CD4-positive, alpha-beta T cell (primary cell): ENCODE measurements around the gene SMAD6. TPM values are rescaled to one million over a fixed set of nuclear protein-coding genes. Genes with fewer than 3 reads are reported as not detected.

Source experiments
- ATAC-seq: fragments of 200-7000 bp; cut with Tn5 transposase; one replicate; pipeline ENCODE4 v1.10.0; 2022; ENCODE audit warnings: mild to moderate bottlenecking; ENCODE audit not compliant: poor library complexity
- CTCF ChIA-PET: fragments of 350-600 bp; sonication (Branson Sonifier 250); formaldehyde crosslinking; loops from one replicate; lab custom pipeline; 2021; ENCODE audit warnings: antibody characterized with exemption, inconsistent platforms; lab: Charles Lee
- POLR2A ChIA-PET: fragments of 350-600 bp; sonication (Branson Sonifier 250); formaldehyde crosslinking; loops from one replicate; lab custom pipeline; 2021; ENCODE audit warnings: antibody characterized with exemption, inconsistent platforms; lab: Charles Lee
- DNase-seq, 14 experiments: peaks; one replicate each; pipeline ENCODE4 v3.0.0-alpha.2; 2013 to 2020; ENCODE audit warnings: mixed read lengths in 2 of 14
- H3K27ac ChIP-seq, 2 donors: one replicate each; pipeline versions ENCODE4 v1.5.1 to v1.7.0; 2013; ENCODE audit warnings: low read length in 2 of 2, low read depth in 1 of 2, mild to moderate bottlenecking in 1 of 2
- H3K27me3 ChIP-seq, 2 experiments: 1 replicate in 1 of 2; 2 replicates in 1 of 2; pipeline versions ENCODE4 v1.6.1 to v1.7.0; 2013; ENCODE audit warnings: low read length in 2 of 2, control low read depth in 1 of 2, mild to moderate bottlenecking in 1 of 2, moderate library complexity in 1 of 2; ENCODE audit not compliant: insufficient read depth in 2 of 2, control insufficient read depth in 1 of 2
- H3K36me3 ChIP-seq: one replicate; pipeline ENCODE4 v1.6.1; 2013; ENCODE audit warnings: low read length, control low read depth; ENCODE audit not compliant: insufficient read depth
- H3K4me1 ChIP-seq: one replicate; pipeline ENCODE4 v1.6.1; 2013; ENCODE audit warnings: low read length, control low read depth; ENCODE audit not compliant: insufficient read depth
- H3K4me3 ChIP-seq: one replicate; pipeline ENCODE4 v1.5.1; 2013; ENCODE audit warnings: mild to moderate bottlenecking, low read length, moderate library complexity
- H3K9me3 ChIP-seq, 2 experiments: 1 replicate in 1 of 2; 2 replicates in 1 of 2; pipeline versions ENCODE4 v1.6.1 to v1.7.0; 2013; ENCODE audit warnings: low read length in 2 of 2, mild to moderate bottlenecking in 2 of 2, control low read depth in 1 of 2, moderate library complexity in 1 of 2; ENCODE audit not compliant: control insufficient read depth in 1 of 2, insufficient read depth in 1 of 2
- H3K27ac Mint-ChIP-seq: one replicate; pipeline ENCODE4 v1.8.0; 2020; ENCODE audit warnings: mixed read lengths
- H3K27me3 Mint-ChIP-seq: one replicate; pipeline ENCODE4 v1.8.0; 2021; ENCODE audit warnings: mixed read lengths
- H3K36me3 Mint-ChIP-seq: one replicate; pipeline ENCODE4 v1.8.0; 2021; ENCODE audit warnings: low read depth, mixed read lengths
- H3K4me1 Mint-ChIP-seq: one replicate; pipeline ENCODE4 v1.8.0; 2021; ENCODE audit warnings: low read depth, mixed read lengths
- H3K4me3 Mint-ChIP-seq: one replicate; pipeline ENCODE4 v1.8.0; 2020; ENCODE audit warnings: mild to moderate bottlenecking, mixed read lengths
- H3K9me3 Mint-ChIP-seq: one replicate; pipeline ENCODE4 v1.8.0; 2020; ENCODE audit warnings: mixed read lengths
- CTCF ChIP-seq: fragments of 200-600 bp; IDR thresholded peaks from one replicate; pipeline ENCODE4 v1.8.0; 2022; ENCODE audit warnings: antibody characterized with exemption, mild to moderate bottlenecking
- intact Hi-C, 2 experiments: fragments of 100-400 bp; cut with DNase I in 1 of 2; cut with micrococcal nuclease in 1 of 2; formaldehyde crosslinking; loops; one replicate each; pipeline versions ENCODE4 v1.15.1 to v1.9.0; 2023 to 2025; cut with DNase I, micrococcal nuclease
- total RNA-seq, 174 experiments: library from RNA in 2 of 174; stranded (reverse) in 2 of 174; gene quantifications; one replicate each; pipeline ENCODE4 v1.2.3 and lab custom pipeline; 2021 to 2026

SMAD6 gene
- total RNA-seq, 2 experiments from 2014 or later: 0.59 to 0.69 TPM

GRCh38 chr15:66787489-66787871 is 85.4 kb downstream of the SMAD6 start:
- ATAC-seq: no peak
- Histone ChIP-seq H3K9me3 (no peaks in the 10 kb centered on the region), H3K27ac (no peak overlapping the region), H3K4me1 (no peaks in the 10 kb centered on the region), H3K27me3 (no peaks in the 10 kb centered on the region), H3K4me3 (no peak overlapping the region), H3K36me3 (no peaks in the 10 kb centered on the region)
- intact Hi-C loops: no loop called here
- Mint-ChIP-seq H3K27me3 (no peaks in the 10 kb centered on the region), H3K36me3 (no peaks in the 10 kb centered on the region), H3K4me1 (no peaks in the 10 kb centered on the region), H3K9me3 (no peaks in the 10 kb centered on the region), H3K4me3 (no peak overlapping the region), H3K27ac (no peak overlapping the region)
- ChIA-PET POLR2A (no interaction called here), CTCF (no interaction called here)
- TF ChIP-seq CTCF: no peak
- no peak for DNase-seq

DNA sequence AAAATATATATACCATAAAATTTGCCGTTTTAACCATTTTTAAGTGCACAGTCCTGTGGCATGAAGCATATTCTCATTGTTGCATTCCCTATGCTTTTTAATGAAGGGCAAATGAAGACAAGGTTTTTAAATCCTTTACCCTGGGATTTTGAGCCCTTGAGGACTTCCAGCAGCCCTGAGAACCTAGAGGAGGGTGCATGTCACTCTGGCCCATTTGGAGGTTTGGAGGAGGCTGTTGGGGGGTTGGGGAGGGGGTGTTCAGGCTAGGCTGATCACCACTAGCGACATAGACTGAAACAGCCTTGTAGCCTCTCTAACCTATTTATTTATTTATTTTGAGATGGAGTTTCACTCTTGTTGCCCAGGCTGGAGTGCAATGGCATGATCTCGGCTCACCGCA is 86.0 kb downstream of the SMAD6 start:
- ATAC-seq (no peak), DNase-seq (no peak)
- no peak for TF ChIP-seq CTCF
- H3K27ac ChIP-seq: no peak overlapping the region
- no peaks in the 10 kb centered on the region for H3K36me3 ChIP-seq
- no peaks in the 10 kb centered on the region for H3K27me3 ChIP-seq
- no peaks in the 10 kb centered on the region for H3K27me3 Mint-ChIP-seq
- H3K4me1 Mint-ChIP-seq: no peaks in the 10 kb centered on the region
- ChIA-PET CTCF (no interaction called here), POLR2A (no interaction called here)
- H3K9me3 ChIP-seq: no peaks in the 10 kb centered on the region
- no peaks in the 10 kb centered on the region for H3K4me1 ChIP-seq
- no peak overlapping the region for H3K27ac Mint-ChIP-seq
- H3K4me3 ChIP-seq: no peak overlapping the region
- intact Hi-C loops: no loop called here
- H3K36me3 Mint-ChIP-seq: no peaks in the 10 kb centered on the region
- H3K9me3 Mint-ChIP-seq: no peaks in the 10 kb centered on the region
- no peak overlapping the region for H3K4me3 Mint-ChIP-seq

DNA sequence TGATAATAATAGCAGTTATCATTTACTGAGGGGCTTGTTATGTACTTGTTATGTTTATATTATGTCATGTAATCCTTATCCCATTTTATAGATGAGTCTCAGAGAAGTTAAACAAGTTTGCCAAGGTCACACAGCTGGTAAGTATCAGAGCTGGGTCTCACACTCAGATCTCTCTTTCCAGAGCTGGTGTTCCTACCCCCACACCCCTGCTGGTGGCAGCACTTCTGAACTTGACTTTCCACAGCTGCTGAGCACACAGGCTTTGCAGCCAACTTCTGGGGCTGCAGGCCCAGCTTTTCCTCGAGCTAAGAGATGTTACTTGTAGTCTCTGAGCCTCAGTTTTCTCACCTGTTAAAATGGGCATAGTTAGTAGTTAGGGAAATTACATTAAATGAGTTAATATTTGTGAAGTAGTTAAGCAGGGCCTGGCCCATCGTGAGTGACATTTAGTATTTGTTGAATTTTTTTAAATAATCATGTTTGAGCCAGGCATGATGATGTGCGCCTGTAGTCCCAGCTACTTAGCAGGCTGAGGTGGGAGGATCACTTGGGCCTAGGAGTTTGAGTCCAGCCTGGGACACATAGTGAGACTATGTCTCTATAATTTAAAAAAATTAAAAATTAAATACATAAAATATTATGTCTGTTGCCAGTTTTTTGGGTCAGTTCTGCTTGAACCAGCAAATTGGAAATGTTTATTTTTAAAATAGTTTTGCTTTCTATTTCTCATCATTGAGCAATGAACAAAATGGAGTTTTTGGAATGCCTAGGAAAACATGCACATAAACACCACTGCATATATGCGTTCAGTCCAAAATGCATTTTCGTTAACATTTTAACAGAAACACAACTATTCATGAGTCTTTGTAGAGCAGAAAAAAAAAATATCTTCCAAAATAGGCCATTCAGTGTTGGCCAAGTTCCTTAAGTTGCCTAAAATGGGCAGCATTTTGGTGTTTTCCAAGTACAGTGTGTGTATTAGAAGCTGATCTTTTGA is 87.3 kb downstream of the SMAD6 start:
- intact Hi-C loops: no loop called here
- no peaks in the 10 kb centered on the region for H3K4me1 Mint-ChIP-seq
- no peak overlapping the region for H3K27ac Mint-ChIP-seq
- no peaks in the 10 kb centered on the region for H3K9me3 Mint-ChIP-seq
- Histone ChIP-seq H3K27ac (no peak overlapping the region), H3K4me3 (no peak overlapping the region), H3K9me3 (no peaks in the 10 kb centered on the region), H3K27me3 (no peaks in the 10 kb centered on the region), H3K4me1 (no peaks in the 10 kb centered on the region), H3K36me3 (no peaks in the 10 kb centered on the region)
- ChIA-PET CTCF (no interaction called here), POLR2A (no interaction called here)
- no peak for TF ChIP-seq CTCF
- H3K4me3 Mint-ChIP-seq: no peak overlapping the region
- DNase-seq (no peak), ATAC-seq (no peak)
- no peaks in the 10 kb centered on the region for H3K36me3 Mint-ChIP-seq
- no peaks in the 10 kb centered on the region for H3K27me3 Mint-ChIP-seq
